GM23338 (cell line): Measurements from ENCODE around the gene TPD52L2. TPM values are rescaled to one million over a fixed set of nuclear protein-coding genes. Genes with fewer than 3 reads are reported as not detected.

Source experiments
- ATAC-seq: fragments of 200-7000 bp; cut with Tn5 transposase; 3 replicates; pipeline ENCODE4 v1.9.1; 2020
- DNase-seq: peaks from one replicate; pipeline ENCODE4 v3.0.0-alpha.2; 2015; ENCODE audit warnings: low spot score
- H2AFZ ChIP-seq: fragments of 200-600 bp; sonication (generic); 2 replicates; pipeline ENCODE4 v1.8.0; 2016; ENCODE audit warnings: antibody characterized with exemption, mild to moderate bottlenecking, moderate library complexity
- H3F3A ChIP-seq: fragments of 200-600 bp; sonication (generic); replicated peaks from 2 replicates; pipeline ENCODE4 v1.8.0; 2017; ENCODE audit warnings: antibody characterized with exemption, mixed run types, low read depth
- H3K27ac ChIP-seq: fragments of 200-600 bp; sonication (generic); 2 replicates; pipeline ENCODE4 v1.6.1; 2016; ENCODE audit warnings: low read depth
- H3K27me3 ChIP-seq: fragments of 200-600 bp; sonication (generic); 2 replicates; pipeline ENCODE4 v1.8.0; 2016; ENCODE audit warnings: mild to moderate bottlenecking, mixed run types, moderate library complexity; ENCODE audit not compliant: insufficient read depth
- H3K36me3 ChIP-seq: fragments of 200-600 bp; sonication (generic); 2 replicates; pipeline ENCODE4 v1.8.0; 2016; ENCODE audit warnings: mild to moderate bottlenecking; ENCODE audit not compliant: insufficient read depth
- H3K4me1 ChIP-seq: fragments of 200-600 bp; sonication (generic); 2 replicates; pipeline ENCODE4 v1.8.0; 2016; ENCODE audit warnings: mild to moderate bottlenecking, moderate library complexity; ENCODE audit not compliant: insufficient read depth
- H3K4me2 ChIP-seq: fragments of 200-600 bp; sonication (generic); 2 replicates; pipeline ENCODE4 v1.7.1; 2017; ENCODE audit warnings: mixed run types
- H3K4me3 ChIP-seq: fragments of 200-600 bp; sonication (generic); 2 replicates; pipeline ENCODE4 v1.6.1; 2016; ENCODE audit warnings: mixed run types
- H3K79me2 ChIP-seq: fragments of 200-600 bp; sonication (generic); replicated peaks from 2 replicates; pipeline ENCODE4 v1.8.0; 2017; ENCODE audit warnings: mild to moderate bottlenecking; ENCODE audit not compliant: insufficient read depth
- H3K9me2 ChIP-seq: fragments of 200-600 bp; sonication (generic); 2 replicates; pipeline ENCODE4 v1.8.0; 2017; ENCODE audit not compliant: insufficient read depth
- H4K20me1 ChIP-seq: fragments of 200-600 bp; sonication (generic); replicated peaks from 2 replicates; pipeline ENCODE4 v1.8.0; 2017; ENCODE audit warnings: mild to moderate bottlenecking; ENCODE audit not compliant: insufficient read depth
- H3K27ac Mint-ChIP-seq: 2 replicates; pipeline ENCODE4 v1.8.0; 2020; ENCODE audit warnings: inconsistent platforms, mild to moderate bottlenecking, moderate library complexity, mixed read lengths
- H3K27me3 Mint-ChIP-seq: 3 replicates; pipeline ENCODE4 v1.8.0; 2022; ENCODE audit warnings: low read depth, mild to moderate bottlenecking, moderate library complexity, mixed read lengths, inconsistent platforms; ENCODE audit not compliant: insufficient read depth, poor library complexity
- H3K36me3 Mint-ChIP-seq: 3 replicates; pipeline ENCODE4 v1.8.0; 2021; ENCODE audit warnings: low read depth, mild to moderate bottlenecking, inconsistent platforms, moderate library complexity, mixed read lengths
- H3K4me1 Mint-ChIP-seq: 3 replicates; pipeline ENCODE4 v1.8.0; 2020; ENCODE audit warnings: mild to moderate bottlenecking, inconsistent platforms, mixed read lengths
- H3K4me3 Mint-ChIP-seq: 3 replicates; pipeline ENCODE4 v1.8.0; 2021; ENCODE audit warnings: moderate library complexity, mild to moderate bottlenecking, inconsistent platforms, mixed read lengths
- H3K9me3 Mint-ChIP-seq: 3 replicates; pipeline ENCODE4 v1.8.0; 2020; ENCODE audit warnings: moderate library complexity, mild to moderate bottlenecking, inconsistent platforms, mixed read lengths
- CREB1 ChIP-seq: fragments of 250-450 bp; sonication (Bioruptor Pico); IDR thresholded peaks from 2 replicates; pipeline ENCODE4 v1.5.0; 2020; ENCODE audit warnings: low read depth, mild to moderate bottlenecking, moderate library complexity
- CTCF ChIP-seq, 2 experiments: fragments of 200-600 bp in 1 of 2; sonication (generic) in 1 of 2; conservative IDR thresholded peaks; 2 replicates each; pipeline versions ENCODE4 v1.5.1 to v1.6.1; 2016 to 2017; ENCODE audit warnings: antibody characterized with exemption in 2 of 2, low read depth in 2 of 2, mild to moderate bottlenecking in 2 of 2, moderate library complexity in 1 of 2
- EZH2 ChIP-seq: fragments of 200-600 bp; sonication (generic); IDR thresholded peaks from one replicate; pipeline ENCODE4 v1.8.0; 2017; ENCODE audit warnings: antibody characterized with exemption, mild to moderate bottlenecking, low read depth; ENCODE audit not compliant: unreplicated experiment
- EZH2phosphoT487 ChIP-seq: fragments of 200-600 bp; sonication (generic); IDR thresholded peaks from one replicate; pipeline ENCODE4 v1.8.1; 2018; ENCODE audit warnings: antibody characterized with exemption; ENCODE audit not compliant: unreplicated experiment
- JUNB ChIP-seq: IDR thresholded peaks from one replicate; pipeline ENCODE4 v1.6.1; 2016; ENCODE audit warnings: antibody characterized with exemption; ENCODE audit not compliant: unreplicated experiment
- NANOG ChIP-seq: IDR thresholded peaks from 2 replicates; pipeline ENCODE4 v1.6.1; 2016; ENCODE audit warnings: antibody characterized with exemption, borderline replicate concordance
- POLR2AphosphoS5 ChIP-seq: IDR thresholded peaks from 2 replicates; pipeline ENCODE4 v1.6.1; 2016; ENCODE audit warnings: antibody characterized with exemption, low read depth
- REST ChIP-seq: IDR thresholded peaks from one replicate; pipeline ENCODE4 v1.6.1; 2018; ENCODE audit warnings: antibody characterized with exemption; ENCODE audit not compliant: unreplicated experiment
- STAT1 ChIP-seq: IDR thresholded peaks from one replicate; pipeline ENCODE4 v1.6.1; 2016; ENCODE audit warnings: antibody characterized with exemption; ENCODE audit not compliant: unreplicated experiment
- ZNF114 ChIP-seq: fragments of 250-450 bp; sonication (Bioruptor Pico); IDR thresholded peaks from 2 replicates; pipeline ENCODE4 v1.5.0; 2020; ENCODE audit warnings: mild to moderate bottlenecking, moderate library complexity
- ZNF331 ChIP-seq: fragments of 250-450 bp; sonication (Bioruptor Pico); IDR thresholded peaks from 2 replicates; pipeline ENCODE4 v1.5.0; 2020; ENCODE audit warnings: low read depth, mild to moderate bottlenecking, moderate library complexity
- polyA plus RNA-seq: library from polyadenylated mRNA; unstranded; fragments of >200 nt; fragmentation: Nextera tagmentation; extraction: Ambion mirVana; gene quantifications from 2 replicates; pipeline ENCODE4 v1.2.1, GENCODE V29; 2016
- total RNA-seq: library from RNA; depleted of rRNA; stranded (reverse); fragments of >200 nt; shearing (Covaris generic); gene quantifications from 2 replicates; pipeline ENCODE4 v1.2.3, GENCODE V29; 2014
- TF ChIP-seq, protein P1 (sequence below): fragments of 250-450 bp; sonication (Bioruptor Pico); IDR thresholded peaks from 2 replicates; pipeline ENCODE4 v1.5.0; 2020; ENCODE audit warnings: mild to moderate bottlenecking, moderate library complexity
- TF ChIP-seq, protein P2 (sequence below): IDR thresholded peaks from 2 replicates; pipeline ENCODE4 v1.6.1; 2016; ENCODE audit warnings: antibody characterized with exemption

TPD52L2 gene
- total and polyA plus RNA-seq, 2 experiments from 2014 or later = 40.2 to 103 TPM

DNA sequence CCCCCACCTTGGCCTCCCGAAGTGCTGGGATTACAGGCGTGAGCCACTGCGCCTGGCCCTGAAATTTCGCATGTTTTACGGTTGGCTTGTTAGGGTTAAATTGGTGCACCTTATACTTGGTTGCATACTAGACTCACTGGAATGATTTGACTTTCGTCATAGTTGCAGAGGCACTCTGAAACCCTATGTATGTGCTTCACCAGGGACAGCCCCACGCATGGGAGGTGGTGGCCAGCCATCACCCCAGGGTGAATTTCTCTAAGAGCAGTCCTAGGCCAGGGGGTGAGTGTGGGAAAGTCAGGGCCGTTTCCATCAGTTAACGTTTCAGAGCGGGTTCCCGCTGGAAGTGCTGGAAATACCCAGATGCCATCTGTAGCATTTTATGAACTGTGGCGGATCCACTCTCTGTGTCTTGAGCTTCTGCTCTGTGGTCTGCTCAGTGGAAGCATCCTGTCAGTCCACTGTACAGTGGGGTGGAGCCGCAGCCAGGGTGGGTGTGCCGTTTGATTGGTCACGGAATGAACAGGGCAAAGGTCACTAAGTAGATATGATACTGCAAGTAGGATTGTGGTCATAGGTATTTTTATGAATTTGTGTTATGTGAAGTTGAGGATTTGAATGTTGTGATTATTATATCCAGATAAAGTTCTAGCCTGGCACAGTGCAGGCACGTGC, 43.1 kb downstream of the TPD52L2 start:
- H3K27ac Mint-ChIP-seq = no peak overlapping the region; the same call in 1 of the 2 replicates
- Histone ChIP-seq H3K79me2 (peaks cover 69% of the 10 kb centered on the region), H3K27ac (no peak overlapping the region), H3K4me1 (no peaks in the 10 kb centered on the region; the same call in 1 of the 2 replicates), H3K4me2 (no peak overlapping the region), H2AFZ (no peak overlapping the region), H3F3A (peaks cover 10% of the 10 kb centered on the region; the same call in 1 of the 2 replicates), H3K9me2 (no peaks in the 10 kb centered on the region), H3K36me3 (no peaks in the 10 kb centered on the region), H3K27me3 (no peaks in the 10 kb centered on the region), H3K4me3 (no peak overlapping the region), H4K20me1 (peaks cover 6% of the 10 kb centered on the region)
- peaks cover 5% of the 10 kb centered on the region for H3K27me3 Mint-ChIP-seq
- TF ChIP-seq EZH2phosphoT487 (no peak), REST (no peak), JUNB (no peak), STAT1 (no peak), NANOG (no peak), ZNF114 (no peak), POLR2AphosphoS5 (no peak), CTCF (conservative IDR thresholded peaks at IDR 0.05; ENCODE audit: low read depth in 2 of 2) (no peak), ZNF331 (no peak), EZH2 (no peak), CREB1 (CRISPR knock-in tag) (no peak)
- TF ChIP-seq, protein P1, sequence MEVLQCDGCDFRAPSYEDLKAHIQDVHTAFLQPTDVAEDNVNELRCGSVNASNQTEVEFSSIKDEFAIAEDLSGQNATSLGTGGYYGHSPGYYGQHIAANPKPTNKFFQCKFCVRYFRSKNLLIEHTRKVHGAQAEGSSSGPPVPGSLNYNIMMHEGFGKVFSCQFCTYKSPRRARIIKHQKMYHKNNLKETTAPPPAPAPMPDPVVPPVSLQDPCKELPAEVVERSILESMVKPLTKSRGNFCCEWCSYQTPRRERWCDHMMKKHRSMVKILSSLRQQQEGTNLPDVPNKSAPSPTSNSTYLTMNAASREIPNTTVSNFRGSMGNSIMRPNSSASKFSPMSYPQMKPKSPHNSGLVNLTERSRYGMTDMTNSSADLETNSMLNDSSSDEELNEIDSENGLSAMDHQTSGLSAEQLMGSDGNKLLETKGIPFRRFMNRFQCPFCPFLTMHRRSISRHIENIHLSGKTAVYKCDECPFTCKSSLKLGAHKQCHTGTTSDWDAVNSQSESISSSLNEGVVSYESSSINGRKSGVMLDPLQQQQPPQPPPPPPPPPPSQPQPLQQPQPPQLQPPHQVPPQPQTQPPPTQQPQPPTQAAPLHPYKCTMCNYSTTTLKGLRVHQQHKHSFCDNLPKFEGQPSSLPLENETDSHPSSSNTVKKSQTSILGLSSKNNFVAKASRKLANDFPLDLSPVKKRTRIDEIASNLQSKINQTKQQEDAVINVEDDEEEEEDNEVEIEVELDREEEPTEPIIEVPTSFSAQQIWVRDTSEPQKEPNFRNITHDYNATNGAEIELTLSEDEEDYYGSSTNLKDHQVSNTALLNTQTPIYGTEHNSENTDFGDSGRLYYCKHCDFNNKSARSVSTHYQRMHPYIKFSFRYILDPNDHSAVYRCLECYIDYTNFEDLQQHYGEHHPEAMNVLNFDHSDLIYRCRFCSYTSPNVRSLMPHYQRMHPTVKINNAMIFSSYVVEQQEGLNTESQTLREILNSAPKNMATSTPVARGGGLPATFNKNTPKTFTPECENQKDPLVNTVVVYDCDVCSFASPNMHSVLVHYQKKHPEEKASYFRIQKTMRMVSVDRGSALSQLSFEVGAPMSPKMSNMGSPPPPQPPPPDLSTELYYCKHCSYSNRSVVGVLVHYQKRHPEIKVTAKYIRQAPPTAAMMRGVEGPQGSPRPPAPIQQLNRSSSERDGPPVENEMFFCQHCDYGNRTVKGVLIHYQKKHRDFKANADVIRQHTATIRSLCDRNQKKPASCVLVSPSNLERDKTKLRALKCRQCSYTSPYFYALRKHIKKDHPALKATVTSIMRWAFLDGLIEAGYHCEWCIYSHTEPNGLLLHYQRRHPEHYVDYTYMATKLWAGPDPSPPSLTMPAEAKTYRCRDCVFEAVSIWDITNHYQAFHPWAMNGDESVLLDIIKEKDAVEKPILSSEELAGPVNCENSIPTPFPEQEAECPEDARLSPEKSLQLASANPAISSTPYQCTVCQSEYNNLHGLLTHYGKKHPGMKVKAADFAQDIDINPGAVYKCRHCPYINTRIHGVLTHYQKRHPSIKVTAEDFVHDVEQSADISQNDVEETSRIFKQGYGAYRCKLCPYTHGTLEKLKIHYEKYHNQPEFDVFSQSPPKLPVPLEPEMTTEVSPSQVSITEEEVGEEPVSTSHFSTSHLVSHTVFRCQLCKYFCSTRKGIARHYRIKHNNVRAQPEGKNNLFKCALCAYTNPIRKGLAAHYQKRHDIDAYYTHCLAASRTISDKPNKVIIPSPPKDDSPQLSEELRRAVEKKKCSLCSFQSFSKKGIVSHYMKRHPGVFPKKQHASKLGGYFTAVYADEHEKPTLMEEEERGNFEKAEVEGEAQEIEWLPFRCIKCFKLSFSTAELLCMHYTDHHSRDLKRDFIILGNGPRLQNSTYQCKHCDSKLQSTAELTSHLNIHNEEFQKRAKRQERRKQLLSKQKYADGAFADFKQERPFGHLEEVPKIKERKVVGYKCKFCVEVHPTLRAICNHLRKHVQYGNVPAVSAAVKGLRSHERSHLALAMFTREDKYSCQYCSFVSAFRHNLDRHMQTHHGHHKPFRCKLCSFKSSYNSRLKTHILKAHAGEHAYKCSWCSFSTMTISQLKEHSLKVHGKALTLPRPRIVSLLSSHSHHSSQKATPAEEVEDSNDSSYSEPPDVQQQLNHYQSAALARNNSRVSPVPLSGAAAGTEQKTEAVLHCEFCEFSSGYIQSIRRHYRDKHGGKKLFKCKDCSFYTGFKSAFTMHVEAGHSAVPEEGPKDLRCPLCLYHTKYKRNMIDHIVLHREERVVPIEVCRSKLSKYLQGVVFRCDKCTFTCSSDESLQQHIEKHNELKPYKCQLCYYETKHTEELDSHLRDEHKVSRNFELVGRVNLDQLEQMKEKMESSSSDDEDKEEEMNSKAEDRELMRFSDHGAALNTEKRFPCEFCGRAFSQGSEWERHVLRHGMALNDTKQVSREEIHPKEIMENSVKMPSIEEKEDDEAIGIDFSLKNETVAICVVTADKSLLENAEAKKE (CRISPR knock-in tag) = no peak
- TF ChIP-seq, protein P2, sequence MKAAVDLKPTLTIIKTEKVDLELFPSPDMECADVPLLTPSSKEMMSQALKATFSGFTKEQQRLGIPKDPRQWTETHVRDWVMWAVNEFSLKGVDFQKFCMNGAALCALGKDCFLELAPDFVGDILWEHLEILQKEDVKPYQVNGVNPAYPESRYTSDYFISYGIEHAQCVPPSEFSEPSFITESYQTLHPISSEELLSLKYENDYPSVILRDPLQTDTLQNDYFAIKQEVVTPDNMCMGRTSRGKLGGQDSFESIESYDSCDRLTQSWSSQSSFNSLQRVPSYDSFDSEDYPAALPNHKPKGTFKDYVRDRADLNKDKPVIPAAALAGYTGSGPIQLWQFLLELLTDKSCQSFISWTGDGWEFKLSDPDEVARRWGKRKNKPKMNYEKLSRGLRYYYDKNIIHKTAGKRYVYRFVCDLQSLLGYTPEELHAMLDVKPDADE = no peak
- H3K4me1 Mint-ChIP-seq = peaks cover 15% of the 10 kb centered on the region
- DNase-seq (no peak), ATAC-seq (no peak)
- no peaks in the 10 kb centered on the region for H3K36me3 Mint-ChIP-seq
- no peak overlapping the region for H3K4me3 Mint-ChIP-seq
- no peaks in the 10 kb centered on the region for H3K9me3 Mint-ChIP-seq
